A549 (cell line): Measurements from ENCODE around the gene ACOXL. TPM values are rescaled to one million over a fixed set of nuclear protein-coding genes. Genes with fewer than 3 reads are reported as not detected.

ENCODE experiments used
- ATAC-seq, 2 experiments: fragments of 200-7000 bp in 1 of 2; fragments of >200 bp in 1 of 2; cut with Nextera tagmentation in 1 of 2; cut with Tn5 transposase in 1 of 2; 3 replicates each; pipeline versions ENCODE4 v1.8.0 to v1.9.1; 2018 to 2020; ENCODE audit warnings: mild to moderate bottlenecking in 1 of 2, moderate library complexity in 1 of 2
- CTCF ChIA-PET: fragments of 300-600 bp; sonication (Branson Sonifier 250); formaldehyde crosslinking; extraction: SDS; loops from one replicate; lab custom pipeline; 2021; ENCODE audit warnings: antibody characterized with exemption, inconsistent platforms; lab: Yijun Ruan, JAX
- POLR2A ChIA-PET: fragments of 350-600 bp; formaldehyde crosslinking; extraction: SDS; loops from one replicate; lab custom pipeline; 2021; ENCODE audit warnings: antibody characterized with exemption, inconsistent platforms; lab: Yijun Ruan, JAX
- DNase-seq, 2 experiments: peaks; one replicate each; pipeline versions ENCODE4 v3.0.0 to v3.0.0-alpha.2; 2011 to 2016; ENCODE audit warnings: low read depth in 1 of 2, low spot score in 1 of 2
- FAIRE-seq: peaks from 2 replicates; lab custom pipeline; 2011; peaks lifted over from hg19 to GRCh38; lab: Jason Lieb, UNC
- H3K27ac ChIP-seq, 2 experiments: fragments of >200 bp; sonication (Bioruptor Twin); formaldehyde crosslinking; 3 replicates each; pipeline ENCODE4 v1.5.1; 2016 to 2017
- H3K4me1 ChIP-seq: fragments of >200 bp; sonication (Bioruptor Twin); formaldehyde crosslinking; 3 replicates; pipeline ENCODE4 v1.6.1; 2016
- H3K4me2 ChIP-seq: fragments of >200 bp; sonication (Bioruptor Twin); formaldehyde crosslinking; 3 replicates; pipeline ENCODE4 v1.6.1; 2016
- H3K4me3 ChIP-seq: fragments of >200 bp; sonication (Bioruptor Twin); formaldehyde crosslinking; 3 replicates; pipeline ENCODE4 v1.5.1; 2016
- H3K9me3 ChIP-seq: fragments of >200 bp; sonication (Bioruptor Twin); formaldehyde crosslinking; 3 replicates; pipeline ENCODE4 v1.6.1; 2016
- CBX2 ChIP-seq: fragments of 200-600 bp; sonication (generic); IDR thresholded peaks from 2 replicates; pipeline ENCODE4 v1.6.1; 2016; ENCODE audit warnings: low read depth, mild to moderate bottlenecking, borderline replicate concordance
- EHF ChIP-seq: fragments of 250-450 bp; sonication (Bioruptor Pico); IDR thresholded peaks from 2 replicates; pipeline ENCODE4 v1.5.0; 2020; ENCODE audit warnings: mild to moderate bottlenecking
- EHMT2 ChIP-seq: fragments of 200-600 bp; sonication (generic); IDR thresholded peaks from 2 replicates; pipeline ENCODE4 v1.6.1; 2016; ENCODE audit warnings: antibody characterized with exemption, low read depth, mild to moderate bottlenecking, moderate library complexity
- FOSB ChIP-seq: fragments of 250-450 bp; sonication (Bioruptor Pico); IDR thresholded peaks from 2 replicates; pipeline ENCODE4 v1.5.0; 2020; ENCODE audit warnings: mild to moderate bottlenecking, moderate library complexity
- FOSL2 ChIP-seq, 2 experiments: fragments of 450-650 bp in 1 of 2; fragments of >200 bp in 1 of 2; sonication (Bioruptor Twin) in 1 of 2; formaldehyde crosslinking; IDR thresholded peaks; 2 replicates each; pipeline versions ENCODE4 v1.5.0 to v1.6.1; 2016 to 2020; ENCODE audit warnings: mild to moderate bottlenecking in 1 of 2, moderate library complexity in 1 of 2
- GATA3 ChIP-seq: IDR thresholded peaks from 2 replicates; pipeline ENCODE4 v1.6.1; 2012; ENCODE audit warnings: borderline replicate concordance
- HDAC2 ChIP-seq: fragments of 200-600 bp; sonication (generic); IDR thresholded peaks from 2 replicates; pipeline ENCODE4 v1.6.1; 2016
- HES2 ChIP-seq: fragments of >200 bp; sonication (Bioruptor Twin); formaldehyde crosslinking; IDR thresholded peaks from 2 replicates; pipeline ENCODE4 v1.6.1; 2016
- HEYL ChIP-seq: fragments of 250-450 bp; sonication (Bioruptor Pico); IDR thresholded peaks from 2 replicates; pipeline ENCODE4 v1.8.0; 2021; ENCODE audit warnings: mild to moderate bottlenecking, moderate library complexity
- HMGXB4 ChIP-seq: fragments of 250-450 bp; sonication (Bioruptor Pico); IDR thresholded peaks from 2 replicates; pipeline ENCODE4 v1.5.0; 2021; ENCODE audit warnings: mild to moderate bottlenecking, moderate library complexity, borderline replicate concordance
- MYC ChIP-seq: IDR thresholded peaks from 2 replicates; pipeline ENCODE4 v1.6.1; 2012; ENCODE audit warnings: mild to moderate bottlenecking, inconsistent platforms, low read length, improper control_type of control experiment, borderline replicate concordance
- PBX3 ChIP-seq: IDR thresholded peaks from 2 replicates; pipeline ENCODE4 v1.6.1; 2012
- POLR2A ChIP-seq: IDR thresholded peaks from 2 replicates; pipeline ENCODE4 v1.6.1; 2012; ENCODE audit warnings: mild to moderate bottlenecking, low read length
- RAD21 ChIP-seq, 2 experiments: fragments of >200 bp in 1 of 2; sonication (Bioruptor Twin) in 1 of 2; formaldehyde crosslinking in 1 of 2; IDR thresholded peaks in 1 of 2; conservative IDR thresholded peaks in 1 of 2; 2 replicates in 1 of 2; 3 replicates in 1 of 2; pipeline ENCODE4 v1.6.1; 2012 to 2018; ENCODE audit warnings: inconsistent platforms in 1 of 2
- RARB ChIP-seq: fragments of 250-450 bp; sonication (Bioruptor Pico); IDR thresholded peaks from 2 replicates; pipeline ENCODE4 v1.8.0; 2021; ENCODE audit warnings: mild to moderate bottlenecking, moderate library complexity
- RCOR1 ChIP-seq: fragments of 150-350 bp; IDR thresholded peaks from 2 replicates; pipeline ENCODE4 v1.6.1; 2014; ENCODE audit warnings: antibody characterized with exemption, low read length, low read depth
- RFX5 ChIP-seq: fragments of 450-650 bp; IDR thresholded peaks from 2 replicates; pipeline ENCODE4 v1.7.1; 2014; ENCODE audit warnings: antibody characterized with exemption, mild to moderate bottlenecking, moderate library complexity
- RNF2 ChIP-seq: fragments of 200-600 bp; sonication (generic); IDR thresholded peaks from 2 replicates; pipeline ENCODE4 v1.6.1; 2016; ENCODE audit warnings: low read depth, mild to moderate bottlenecking, antibody characterized with exemption, moderate library complexity, borderline replicate concordance
- SMC3 ChIP-seq: fragments of >200 bp; sonication (Bioruptor Twin); formaldehyde crosslinking; IDR thresholded peaks from 3 replicates; pipeline ENCODE4 v1.6.1; 2018; ENCODE audit warnings: inconsistent platforms
- TP53 ChIP-seq: fragments of 250-450 bp; sonication (Bioruptor Pico); IDR thresholded peaks from 2 replicates; pipeline ENCODE4 v1.5.0; 2021; ENCODE audit warnings: mild to moderate bottlenecking, moderate library complexity
- USF2 ChIP-seq: fragments of 450-650 bp; IDR thresholded peaks from 2 replicates; pipeline ENCODE4 v1.6.1; 2014; ENCODE audit warnings: antibody characterized with exemption
- ZC3H11A ChIP-seq: fragments of 450-650 bp; IDR thresholded peaks from 2 replicates; pipeline ENCODE4 v1.6.1; 2014; ENCODE audit warnings: antibody characterized with exemption, mild to moderate bottlenecking
- ZFP36 ChIP-seq: fragments of 450-650 bp; IDR thresholded peaks from 2 replicates; pipeline ENCODE4 v1.6.1; 2014; ENCODE audit warnings: borderline replicate concordance; ENCODE audit not compliant: partially characterized antibody
- ZNF302 ChIP-seq: fragments of 250-450 bp; sonication (Bioruptor Pico); IDR thresholded peaks from 2 replicates; pipeline ENCODE4 v1.9.0; 2021; ENCODE audit warnings: inconsistent platforms, mild to moderate bottlenecking, moderate library complexity
- ZSCAN20 ChIP-seq: fragments of 250-450 bp; sonication (Bioruptor Pico); IDR thresholded peaks from 2 replicates; pipeline ENCODE4 v1.8.0; 2022; ENCODE audit warnings: mild to moderate bottlenecking, moderate library complexity
- WGBS: methylation state at CpG from one replicate; pipeline ENCODE4 v1.1.6; 2017; ENCODE audit errors: missing lambda C conversion rate; 5-methylcytosine and 5-hydroxymethylcytosine counted together
- polyA plus RNA-seq, 4 experiments: library from polyadenylated mRNA; depleted of rRNA in 3 of 4; stranded (reverse); fragments of >200 nt; fragmentation: RNase III in 1 of 4; extraction: RNeasy Plus Mini Kit Qiagen cat#74134 plus additional on column Dnase treatment in 1 of 4; gene quantifications; 2 replicates in 3 of 4; 3 replicates in 1 of 4; pipeline ENCODE4 v1.2.3, GENCODE V29; 2011 to 2017

ACOXL gene
- polyA plus RNA-seq, 2 of the 4 experiments (the other 2 are of a cell fraction): not detected

- ChIA-PET CTCF (interaction anchor here (1.4 kb wide), 1 partner anchor 29 kb away, joined by 3 read pairs; the partner anchor contains the start of gene BCL2L11), POLR2A (no interaction called here)
- TF ChIP-seq FOSB (CRISPR knock-in tag): no peak
- peak; percentile 29 to 32; a peak in 2 of 5 replicates for TF ChIP-seq RAD21 (conservative IDR thresholded peaks at IDR 0.05 in 1 of 2, IDR thresholded peaks at IDR 0.05 in 1 of 2)
- TF ChIP-seq SMC3: peak; percentile 23; the same call in 1 of the 3 replicates
- DNase-seq: no peak
- H3K9me3 ChIP-seq: no peaks in the 10 kb centered on the region
- no peak overlapping the region for H3K4me3 ChIP-seq
- H3K4me2 ChIP-seq: no peak overlapping the region
- ATAC-seq: no peak
- WGBS: 97% methylated on average over 7 of the region's 7 CpGs
- no peak overlapping the region for H3K27ac ChIP-seq
- FAIRE-seq: no peak
- peaks cover 23% of the 10 kb centered on the region for H3K4me1 ChIP-seq
Observed at GRCh38 chr2:111149882-111150455, 417.6 kb downstream of the ACOXL start.

- Histone ChIP-seq H3K27ac (no peak overlapping the region), H3K4me3 (no peak overlapping the region), H3K4me1 (peaks cover 28% of the 10 kb centered on the region), H3K4me2 (no peak overlapping the region), H3K9me3 (no peaks in the 10 kb centered on the region)
- WGBS: 94% methylated on average over 6 of the region's 6 CpGs
- no peak for ATAC-seq
- ChIA-PET POLR2A (no interaction called here), CTCF (no interaction called here)
- no peak for DNase-seq
- no peak for FAIRE-seq
- no peak for TF ChIP-seq USF2
- no peak for TF ChIP-seq FOSL2 (IDR thresholded peaks at IDR 0.05)
- no peak for TF ChIP-seq FOSL2 (CRISPR knock-in tag; IDR thresholded peaks at IDR 0.05)
- TF ChIP-seq RARB (CRISPR knock-in tag): no peak
- no peak for TF ChIP-seq RNF2
- no peak for TF ChIP-seq HDAC2
- no peak for TF ChIP-seq CBX2
Observed at GRCh38 chr2:111154758-111155157, 422.4 kb downstream of the ACOXL start.

GRCh38 chr2:111155610-111156009 is 423.2 kb downstream of the ACOXL start:
- ATAC-seq: no peak
- Histone ChIP-seq H3K4me2 (0 out of 3 replicates have a peak overlapping the region, but pooled peaks have one; percentile 8), H3K4me3 (no peak overlapping the region), H3K4me1 (peaks cover 28% of the 10 kb centered on the region), H3K9me3 (no peaks in the 10 kb centered on the region), H3K27ac (0 out of 6 replicates have a peak overlapping the region, but pooled peaks of 1 of the 2 experiments have one; percentile 17)
- POLR2A ChIA-PET: no interaction called here
- CTCF ChIA-PET: no interaction called here
- WGBS: 79% methylated on average over 1 of the region's 1 CpG
- no peak for FAIRE-seq
- no peak for DNase-seq
- no peak for TF ChIP-seq POLR2A
- TF ChIP-seq ZNF302 (CRISPR knock-in tag): no peak
- no peak for TF ChIP-seq HEYL (CRISPR knock-in tag)
- TF ChIP-seq PBX3: no peak
- TF ChIP-seq GATA3: no peak
- TF ChIP-seq HES2: no peak

GRCh38 chr2:111156529-111156928 is 424.2 kb downstream of the ACOXL start:
- WGBS: 95% methylated on average over 8 of the region's 8 CpGs
- H3K4me1 ChIP-seq: peaks cover 35% of the 10 kb centered on the region
- ChIA-PET POLR2A (no interaction called here), CTCF (interaction anchor here (1.1 to 1.6 kb wide), 3 partner anchors 12 to 39 kb away, joined by 3 to 5 read pairs (median 4); no protein-coding TSS in a partner anchor)
- no peak overlapping the region for H3K4me3 ChIP-seq
- H3K27ac ChIP-seq: no peak overlapping the region
- ATAC-seq: no peak
- H3K9me3 ChIP-seq: no peaks in the 10 kb centered on the region
- H3K4me2 ChIP-seq: no peak overlapping the region
- DNase-seq: no peak
- FAIRE-seq: no peak
- TF ChIP-seq RCOR1 (no peak), EHF (CRISPR knock-in tag) (no peak), ZFP36 (no peak), PBX3 (no peak), HES2 (no peak), RARB (CRISPR knock-in tag) (no peak), ZC3H11A (no peak), HMGXB4 (no peak), ZSCAN20 (CRISPR knock-in tag) (no peak), RFX5 (no peak), MYC (no peak), TP53 (no peak), EHMT2 (no peak)
